Measurements from ENCODE around the gene HIPK2. TPM values are rescaled to one million over a fixed set of nuclear protein-coding genes. Genes with fewer than 3 reads are reported as not detected.

The HIPK2 gene
- polyA plus RNA-seq, 3 donors, result 1.6 to 12.1 (median 3.0) TPM

DNA sequence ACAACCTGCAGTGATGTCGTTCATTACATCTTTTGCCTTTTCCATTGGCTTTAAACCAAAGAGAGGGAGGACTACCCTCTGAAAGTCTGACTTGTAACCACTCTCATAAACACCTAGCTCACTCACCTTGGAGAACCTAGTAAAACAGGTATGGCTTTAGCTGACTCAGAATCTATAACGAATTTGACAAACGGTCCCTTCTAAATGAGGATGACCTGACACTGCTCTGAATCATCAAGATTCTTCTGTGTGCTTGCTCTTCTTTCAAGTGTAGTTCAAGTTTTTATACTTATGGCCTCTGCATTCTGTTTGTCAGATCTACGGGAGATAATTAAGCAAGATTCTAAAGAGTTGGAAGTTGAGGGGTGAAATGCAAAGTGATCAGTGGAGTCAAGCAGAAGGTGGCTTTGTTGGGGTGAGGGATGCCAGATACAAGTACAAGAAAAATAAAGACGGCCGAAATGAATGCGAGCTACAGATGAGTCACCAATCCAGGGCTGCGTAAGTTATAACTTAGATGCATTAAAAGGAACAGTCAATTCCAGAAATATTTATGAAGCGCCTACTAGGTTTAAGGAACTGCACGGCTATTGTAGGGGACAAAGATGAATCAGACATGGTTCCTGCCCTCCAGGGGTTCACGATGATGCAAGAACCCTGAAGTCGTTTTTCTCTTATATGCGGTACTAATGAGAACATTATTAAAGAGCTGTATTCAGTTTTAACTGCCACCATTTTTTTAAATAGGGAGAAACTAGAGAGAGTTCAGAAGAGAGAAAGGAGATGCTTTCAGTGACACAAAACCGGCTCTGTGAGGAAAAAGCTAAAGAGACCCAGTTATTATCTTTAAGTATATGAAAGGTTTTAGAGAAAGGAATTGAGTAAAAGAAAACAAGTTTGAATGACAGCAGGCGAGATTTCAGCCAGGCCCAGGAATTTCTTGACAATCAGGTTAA lies 6.5 kb downstream of the HIPK2 start:
- H3K4me1 Mint-ChIP-seq, result peaks cover 86% of the 10 kb centered on the region
- no peak overlapping the region for H2AFZ ChIP-seq (ENCODE audit: insufficient read depth, low read depth, low read length, poor library complexity, severe bottlenecking)
- peak overlapping the region; percentile 37 for H3K4me2 ChIP-seq (replicated peaks; ENCODE audit: extremely low read depth, low read length, poor library complexity, severe bottlenecking)
- H3K9ac ChIP-seq (ENCODE audit: insufficient read depth, low read length, poor library complexity, severe bottlenecking), result no peak overlapping the region
- peak; percentile 89 to 95 (median 95) for DNase-seq
- no peaks in the 10 kb centered on the region for H3K9me3 Mint-ChIP-seq
- peaks cover 77% of the 10 kb centered on the region for H4K20me1 ChIP-seq (ENCODE audit: insufficient read depth, low read length)
- WGBS (ENCODE audit: insufficient coverage), result 69% methylated on average over 9 of the region's 15 CpGs
- H3K36me3 Mint-ChIP-seq, result peaks cover 44 to 77% of the 10 kb centered on the region in 2 donors
- peaks cover 77 to 94% of the 10 kb centered on the region in 2 donors for H3K4me1 ChIP-seq (ENCODE audit: control insufficient read depth in 1 of 2, insufficient read depth in 2 of 2, low read length in 2 of 2)
- H3K4me3 ChIP-seq (replicated peaks in 1 of 3; ENCODE audit: low read depth in 2 of 3, low read length in 3 of 3), result peak overlapping the region in 1 of 3 experiments; percentile 35
- H3K27ac Mint-ChIP-seq, result peak overlapping the region; percentile 82 to 96 (median 94)
- H3K9me3 ChIP-seq (replicated peaks in 1 of 2; ENCODE audit: control insufficient read depth in 1 of 2, insufficient read depth in 1 of 2, low read length in 2 of 2), result no peaks in the 10 kb centered on the region
- TF ChIP-seq CTCF (IDR thresholded peaks at IDR 0.05), result no peak
- peak overlapping the region; percentile 27 to 80 for H3K27ac ChIP-seq (ENCODE audit: low read depth in 1 of 2, low read length in 2 of 2)
- H3K27me3 Mint-ChIP-seq (ENCODE audit: low read depth in 3 of 3), result peaks cover 0 to under 1% (median 0%) of the 10 kb centered on the region in 3 donors
- H3K79me2 ChIP-seq (ENCODE audit: insufficient read depth, low read length), result peaks cover 94% of the 10 kb centered on the region
- intact Hi-C loops (cut with micrococcal nuclease), result loop anchor here (5.0 to 10.0 kb wide), 4 partner anchors 49 to 144 kb away; partner anchors contain the start of gene TBXAS1 (in 1 of the 2)
- peaks cover 5 to 26% of the 10 kb centered on the region in 2 donors for H3K36me3 ChIP-seq (replicated peaks in 1 of 2; ENCODE audit: control insufficient read depth in 1 of 2, insufficient read depth in 2 of 2, low read length in 2 of 2)
- H3K27me3 ChIP-seq (ENCODE audit: control insufficient read depth in 2 of 2, insufficient read depth in 2 of 2, low read length in 2 of 2), result no peaks in the 10 kb centered on the region
- H3K4me3 Mint-ChIP-seq, result peak overlapping the region; percentile 25 to 74

DNA sequence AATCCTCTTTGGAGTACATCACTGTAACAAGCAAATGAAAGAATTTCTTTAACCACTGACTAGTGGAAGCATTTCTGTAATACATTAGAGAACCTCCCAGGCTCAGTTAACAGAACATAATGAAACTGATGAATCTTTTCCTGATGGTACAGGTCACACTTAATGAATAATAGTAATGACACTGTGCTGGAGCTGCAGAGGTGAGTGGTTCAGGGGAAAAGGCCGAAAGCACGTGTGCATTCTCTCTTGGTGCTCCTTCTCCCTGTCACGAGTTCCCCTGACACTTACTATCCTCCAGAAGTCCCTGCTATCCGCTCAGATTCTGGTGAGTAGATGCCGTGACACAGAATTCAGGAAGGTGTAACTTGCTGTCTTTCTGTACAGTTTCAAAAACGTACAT lies 8.0 kb downstream of the HIPK2 start:
- no peak overlapping the region for H3K4me3 ChIP-seq (replicated peaks in 1 of 3; ENCODE audit: low read depth in 2 of 3, low read length in 3 of 3)
- no peak for TF ChIP-seq CTCF (IDR thresholded peaks at IDR 0.05)
- H3K27ac ChIP-seq (ENCODE audit: low read depth in 1 of 2, low read length in 2 of 2), result no peak overlapping the region
- peaks cover 80% of the 10 kb centered on the region for H4K20me1 ChIP-seq (ENCODE audit: insufficient read depth, low read length)
- Mint-ChIP-seq H3K36me3 (peaks cover 48 to 80% of the 10 kb centered on the region in 2 donors), H3K27me3 (ENCODE audit: low read depth in 3 of 3) (no peaks in the 10 kb centered on the region), H3K27ac (peak overlapping the region in 1 of 7 donors; percentile 42), H3K4me3 (no peak overlapping the region), H3K4me1 (peaks cover 83% of the 10 kb centered on the region), H3K9me3 (no peaks in the 10 kb centered on the region)
- DNase-seq, result no peak
- no peaks in the 10 kb centered on the region for H3K27me3 ChIP-seq (ENCODE audit: control insufficient read depth in 2 of 2, insufficient read depth in 2 of 2, low read length in 2 of 2)
- peaks cover 67 to 81% of the 10 kb centered on the region in 2 donors for H3K4me1 ChIP-seq (ENCODE audit: control insufficient read depth in 1 of 2, insufficient read depth in 2 of 2, low read length in 2 of 2)
- peaks cover 94% of the 10 kb centered on the region for H3K79me2 ChIP-seq (ENCODE audit: insufficient read depth, low read length)
- H3K9me3 ChIP-seq (replicated peaks in 1 of 2; ENCODE audit: control insufficient read depth in 1 of 2, insufficient read depth in 1 of 2, low read length in 2 of 2), result no peaks in the 10 kb centered on the region
- intact Hi-C loops (cut with micrococcal nuclease), result loop anchor here (5.0 to 10.0 kb wide), 4 partner anchors 47 to 145 kb away; partner anchors contain the start of gene TBXAS1 (in 1 of the 2)
- H3K4me2 ChIP-seq (replicated peaks; ENCODE audit: extremely low read depth, low read length, poor library complexity, severe bottlenecking), result no peak overlapping the region
- 100% methylated on average over 6 of the region's 6 CpGs for WGBS (ENCODE audit: insufficient coverage)
- no peak overlapping the region for H3K9ac ChIP-seq (ENCODE audit: insufficient read depth, low read length, poor library complexity, severe bottlenecking)
- no peak overlapping the region for H2AFZ ChIP-seq (ENCODE audit: insufficient read depth, low read depth, low read length, poor library complexity, severe bottlenecking)
- H3K36me3 ChIP-seq (replicated peaks in 1 of 2; ENCODE audit: control insufficient read depth in 1 of 2, insufficient read depth in 2 of 2, low read length in 2 of 2), result peaks cover 5 to 37% of the 10 kb centered on the region in 2 donors

Measured in CD14-positive monocyte (primary cell).